ENCODE results near the gene ANKZF1. TPM values are rescaled to one million over a fixed set of nuclear protein-coding genes. Genes with fewer than 3 reads are reported as not detected.

Gene ANKZF1
- total RNA-seq, 4 donors from 2014 or later, result 16.8 to 62.5 (median 52.7) TPM

DNA sequence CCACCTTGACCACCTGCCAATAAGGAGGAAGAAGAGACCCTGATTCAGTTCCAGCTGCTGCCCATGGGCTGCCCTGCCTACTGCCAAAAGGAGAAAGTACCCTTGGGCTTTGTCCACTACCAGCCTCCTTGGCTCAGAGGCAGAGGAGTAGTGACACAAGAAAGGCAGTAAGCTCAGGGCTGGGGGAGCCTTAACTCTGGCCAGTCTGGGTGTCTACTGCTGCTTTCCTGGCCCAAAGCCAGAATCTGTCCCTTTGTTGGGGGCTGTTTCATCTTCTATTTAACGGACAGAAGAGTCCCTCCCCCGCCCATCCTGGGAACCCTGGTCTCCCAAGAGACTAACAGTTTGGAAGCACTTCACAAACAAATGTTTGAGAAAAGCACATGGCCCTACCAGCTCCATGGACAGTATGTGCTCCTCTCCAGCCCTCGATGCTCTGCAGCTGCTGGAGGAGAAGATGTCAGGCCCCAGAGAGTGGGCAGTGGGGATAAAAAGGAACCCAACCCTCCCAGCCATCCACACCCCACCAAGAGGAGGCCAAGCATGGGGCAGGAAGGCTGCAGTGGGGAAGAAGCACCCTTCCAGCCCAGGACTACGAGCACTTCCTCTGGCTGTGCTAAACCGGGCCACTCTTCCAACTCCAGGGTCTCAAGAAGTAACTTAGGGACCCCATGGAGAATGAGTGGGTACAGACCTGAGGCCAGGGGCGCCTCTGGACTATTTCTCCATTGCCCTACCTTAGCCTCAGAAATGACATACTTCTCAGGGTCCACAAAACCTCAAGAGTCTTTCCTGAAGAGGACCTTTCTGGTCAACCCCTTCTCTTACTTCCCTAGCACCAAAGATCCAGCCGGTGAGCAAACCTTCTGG is 1.3 kb upstream of the ANKZF1 start:
- TF ChIP-seq, protein P1, sequence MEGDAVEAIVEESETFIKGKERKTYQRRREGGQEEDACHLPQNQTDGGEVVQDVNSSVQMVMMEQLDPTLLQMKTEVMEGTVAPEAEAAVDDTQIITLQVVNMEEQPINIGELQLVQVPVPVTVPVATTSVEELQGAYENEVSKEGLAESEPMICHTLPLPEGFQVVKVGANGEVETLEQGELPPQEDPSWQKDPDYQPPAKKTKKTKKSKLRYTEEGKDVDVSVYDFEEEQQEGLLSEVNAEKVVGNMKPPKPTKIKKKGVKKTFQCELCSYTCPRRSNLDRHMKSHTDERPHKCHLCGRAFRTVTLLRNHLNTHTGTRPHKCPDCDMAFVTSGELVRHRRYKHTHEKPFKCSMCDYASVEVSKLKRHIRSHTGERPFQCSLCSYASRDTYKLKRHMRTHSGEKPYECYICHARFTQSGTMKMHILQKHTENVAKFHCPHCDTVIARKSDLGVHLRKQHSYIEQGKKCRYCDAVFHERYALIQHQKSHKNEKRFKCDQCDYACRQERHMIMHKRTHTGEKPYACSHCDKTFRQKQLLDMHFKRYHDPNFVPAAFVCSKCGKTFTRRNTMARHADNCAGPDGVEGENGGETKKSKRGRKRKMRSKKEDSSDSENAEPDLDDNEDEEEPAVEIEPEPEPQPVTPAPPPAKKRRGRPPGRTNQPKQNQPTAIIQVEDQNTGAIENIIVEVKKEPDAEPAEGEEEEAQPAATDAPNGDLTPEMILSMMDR (IDR thresholded peaks at IDR 0.05; ENCODE audit: low read depth), result no peak

DNA sequence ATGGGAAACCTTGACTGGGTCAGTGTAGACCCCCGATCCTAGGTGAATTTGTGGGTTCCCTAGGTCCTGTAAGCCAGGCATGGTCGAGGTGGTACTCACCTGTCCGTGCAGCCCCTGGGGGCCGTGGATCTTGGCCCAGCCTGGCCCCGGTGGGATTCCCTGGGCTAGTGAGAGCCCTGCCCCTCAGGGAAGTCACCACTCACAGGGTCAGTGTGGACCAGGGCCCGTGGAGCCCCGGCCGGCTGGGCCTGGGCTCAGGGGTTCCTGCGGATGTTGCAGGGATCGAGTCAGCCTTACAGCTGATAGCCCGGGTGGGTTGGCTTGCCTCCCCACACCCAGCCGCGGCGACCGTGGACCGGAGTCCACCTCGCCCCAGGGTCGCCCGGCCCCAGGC is 698 bp upstream of the ANKZF1 start:
- TF ChIP-seq, protein P1 (IDR thresholded peaks at IDR 0.05; ENCODE audit: low read depth), result no peak

- TF ChIP-seq, protein P1 (IDR thresholded peaks at IDR 0.05; ENCODE audit: low read depth), result no peak
Observed at GRCh38 chr2:219230059-219230540, 494 bp downstream of the ANKZF1 start.

DNA sequence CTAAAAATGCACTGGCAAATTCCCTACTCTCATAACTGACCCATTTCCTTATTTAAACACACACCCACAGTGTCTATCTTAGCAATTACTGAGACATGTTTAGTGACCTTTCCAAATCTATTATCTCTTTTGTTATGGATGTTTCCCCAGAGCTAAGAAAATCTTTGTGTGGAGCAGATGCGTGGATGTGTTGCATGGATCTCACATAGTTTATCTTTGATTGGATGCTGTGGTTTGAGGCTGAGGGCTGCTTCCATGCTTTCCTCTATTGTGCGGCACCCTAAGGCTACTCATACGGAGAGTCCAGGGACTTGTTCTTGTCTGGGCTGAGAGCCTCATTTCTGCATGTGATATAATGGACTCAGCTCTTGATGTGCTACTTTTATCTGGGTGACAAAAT is 4.7 kb downstream of the ANKZF1 start:
- TF ChIP-seq, protein P1 (IDR thresholded peaks at IDR 0.05; ENCODE audit: low read depth), result no peak

DNA sequence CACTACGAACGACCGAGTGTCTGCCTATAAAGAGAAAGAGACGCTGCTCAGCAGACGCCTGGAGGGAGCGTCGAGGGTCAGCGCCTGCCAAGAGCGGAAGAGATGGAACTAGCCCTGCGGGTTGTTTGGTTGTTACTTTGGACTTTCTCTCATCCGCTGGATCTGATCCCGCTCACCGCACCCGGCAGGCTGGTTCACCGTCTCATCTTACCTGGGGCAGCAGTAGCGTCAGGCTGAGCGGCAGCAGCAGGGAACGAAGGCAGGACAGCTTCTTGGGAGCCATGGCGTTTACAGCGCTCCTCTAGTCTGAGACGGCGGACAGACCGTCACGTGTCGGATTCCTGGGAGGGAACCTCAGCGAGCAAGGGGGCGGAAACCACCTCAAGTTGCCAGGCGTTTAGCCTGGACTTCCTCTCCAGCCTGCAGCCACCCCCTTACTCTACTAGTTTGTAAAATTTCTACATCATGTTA is 13.7 kb downstream of the ANKZF1 start:
- TF ChIP-seq, protein P1 (IDR thresholded peaks at IDR 0.05; ENCODE audit: low read depth), result no peak

DNA sequence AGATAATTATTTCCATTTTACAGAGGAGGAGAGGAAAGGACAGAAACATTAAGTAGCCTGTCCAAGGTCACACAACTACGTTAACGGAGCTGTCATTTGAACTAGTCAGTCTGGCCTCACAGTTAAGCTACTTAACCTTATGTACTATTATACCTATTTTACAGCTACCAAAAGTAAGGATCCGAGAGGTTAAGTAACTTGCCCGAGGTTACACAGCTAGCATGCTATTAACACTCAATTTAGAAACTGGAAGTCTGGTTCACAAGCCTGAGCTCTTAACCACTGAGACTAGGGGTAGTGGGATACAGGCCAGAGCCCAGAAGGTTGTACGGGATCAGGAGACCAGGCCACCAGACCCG is 15.2 kb downstream of the ANKZF1 start:
- TF ChIP-seq, protein P1 (IDR thresholded peaks at IDR 0.05; ENCODE audit: low read depth), result no peak

GRCh38 chr2:219245148-219245898 is 15.7 kb downstream of the ANKZF1 start, which contains the start of the genes GLB1L and STK16:
GLB1L (minus strand) TSS chr2:219245444; CDS start chr2:219243573, 1,871 bp downstream.
STK16 (plus strand) TSS chr2:219245479; CDS start chr2:219246000, 521 bp downstream.
- TF ChIP-seq, protein P1 (IDR thresholded peaks at IDR 0.05; ENCODE audit: low read depth), result no peak
